Eye (tissue), 1 donor: ENCODE measurements around the gene DHRS12.

Source experiments
- DNase-seq: peaks from one replicate; pipeline ENCODE4 v3.0.0-alpha.2; 2015

DHRS12 gene

GRCh38 chr13:51806566-51806965, 2.6 kb upstream of the DHRS12 start:
- DNase-seq = peak; percentile 62

GRCh38 chr13:51805925-51806324, 2.0 kb upstream of the DHRS12 start:
- no peak for DNase-seq

- no peak for DNase-seq
Observed at GRCh38 chr13:51805313-51805712, 1.4 kb upstream of the DHRS12 start.

GRCh38 chr13:51804295-51805172, 571 bp upstream of the DHRS12 start:
- DNase-seq = no peak

- DNase-seq = peak; percentile 41
Observed at GRCh38 chr13:51802631-51803418, 1.1 kb downstream of the DHRS12 start.

GRCh38 chr13:51801631-51802099, 2.3 kb downstream of the DHRS12 start:
- DNase-seq = no peak

- no peak for DNase-seq
Observed at GRCh38 chr13:51800486-51800885, 3.5 kb downstream of the DHRS12 start.

GRCh38 chr13:51799261-51799660, 4.7 kb downstream of the DHRS12 start:
- no peak for DNase-seq

- DNase-seq = peak; percentile 81
Observed at GRCh38 chr13:51797664-51798488, 6.1 kb downstream of the DHRS12 start.

GRCh38 chr13:51796546-51796945, 7.4 kb downstream of the DHRS12 start:
- DNase-seq = no peak

- DNase-seq = no peak
Observed at GRCh38 chr13:51795419-51795818, 8.5 kb downstream of the DHRS12 start.

- DNase-seq = peak; percentile 67
Observed at GRCh38 chr13:51794964-51795363, 9.0 kb downstream of the DHRS12 start.

GRCh38 chr13:51793570-51794271, 10.2 kb downstream of the DHRS12 start:
- DNase-seq = no peak

- peak; percentile 64 for DNase-seq
Observed at GRCh38 chr13:51786425-51787265, 17.3 kb downstream of the DHRS12 start.

- DNase-seq = peak; percentile 96
Observed at GRCh38 chr13:51785712-51786424, 18.1 kb downstream of the DHRS12 start.

GRCh38 chr13:51784097-51784496, 19.9 kb downstream of the DHRS12 start:
- no peak for DNase-seq

- no peak for DNase-seq
Observed at GRCh38 chr13:51783428-51784094, 20.4 kb downstream of the DHRS12 start.

GRCh38 chr13:51782026-51782710, 21.8 kb downstream of the DHRS12 start:
- DNase-seq = no peak
